ENCODE measurements around the gene PTK7. TPM values are rescaled to one million over a fixed set of nuclear protein-coding genes. Genes with fewer than 3 reads are reported as not detected.

PTK7 gene
- total and polyA plus RNA-seq, 2 of the 8 experiments (the other 6 are each of a cell fraction or from before 2014, with no cell fraction given) = 110 to 138 TPM

DNA sequence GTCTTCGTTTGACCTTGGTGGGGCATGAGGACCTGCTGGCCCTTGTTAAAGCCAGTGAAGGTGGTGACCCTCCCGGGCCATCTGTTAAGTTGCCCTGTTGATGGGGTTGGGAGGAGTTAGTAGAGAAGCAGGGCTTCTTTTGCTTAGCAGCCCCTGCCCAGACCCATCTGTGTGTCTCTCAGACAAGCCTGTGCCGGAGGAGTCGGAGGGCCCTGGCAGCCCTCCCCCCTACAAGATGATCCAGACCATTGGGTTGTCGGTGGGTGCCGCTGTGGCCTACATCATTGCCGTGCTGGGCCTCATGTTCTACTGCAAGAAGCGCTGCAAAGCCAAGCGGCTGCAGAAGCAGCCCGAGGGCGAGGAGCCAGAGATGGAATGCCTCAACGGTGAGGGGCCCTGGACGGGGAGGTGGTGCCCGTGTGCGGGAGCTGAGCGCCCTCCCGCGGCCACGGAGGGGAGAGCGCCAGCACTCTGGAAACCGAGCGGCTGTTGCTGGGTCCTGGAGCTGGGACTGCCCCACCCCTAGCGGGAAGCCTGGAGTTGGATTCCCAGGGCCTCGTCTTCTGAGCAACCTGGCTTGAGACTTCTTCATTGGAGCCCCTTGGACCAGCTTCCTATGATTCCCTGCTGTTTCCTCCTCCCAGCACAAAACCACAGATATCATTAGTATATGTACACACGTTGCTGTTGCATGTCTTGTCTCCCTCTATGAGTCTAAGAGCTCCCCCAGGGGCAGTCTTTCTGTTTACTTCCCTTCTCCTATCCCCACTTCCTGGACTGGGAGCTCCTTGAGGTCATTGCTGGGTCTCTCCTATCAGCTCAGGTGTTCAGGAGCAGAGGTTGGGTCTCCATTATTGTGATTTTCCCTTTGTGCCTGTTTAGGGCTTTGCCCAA lies 67.4 kb downstream of the PTK7 start:
- Histone ChIP-seq H2BK20ac (ENCODE audit: low read length) (no peak overlapping the region), H3K23ac (ENCODE audit: insufficient read length) (no peak overlapping the region), H2BK5ac (ENCODE audit: low read depth, low read length) (no peak overlapping the region), H2AK5ac (ENCODE audit: low read depth, low read length) (no peak overlapping the region), H4K20me1 (replicated peaks in 1 of 2; ENCODE audit: control insufficient read depth in 1 of 2, insufficient read depth in 2 of 2, low read length in 2 of 2) (no peaks in the 10 kb centered on the region), H3K27me3 (replicated peaks in 1 of 4; ENCODE audit: control insufficient read depth in 3 of 4, extremely low read depth in 1 of 4, insufficient read depth in 3 of 4, low read length in 3 of 4) (no peaks in the 10 kb centered on the region), H3K9me3 (ENCODE audit: insufficient read depth in 2 of 2, low read depth in 1 of 2, low read length in 1 of 2) (no peaks in the 10 kb centered on the region), H3K9ac (replicated peaks in 1 of 4; ENCODE audit: extremely low read depth in 1 of 4, low read depth in 3 of 4, low read length in 3 of 4) (peak overlapping the region in 2 of 4 experiments; percentile 4 to 8; a peak in 1 of 7 replicates), H3K4me2 (ENCODE audit: insufficient read depth in 1 of 2, low read depth in 2 of 2, low read length in 2 of 2) (peak overlapping the region in 1 of 2 experiments; percentile 14; a peak in 2 of 4 replicates), H3K4me1 (replicated peaks in 1 of 4; ENCODE audit: control insufficient read depth in 3 of 4, insufficient read depth in 4 of 4, low read length in 3 of 4) (peaks cover 0 to 6% (median 3%) of the 10 kb centered on the region in 4 experiments; a peak in 3 of 7 replicates), H3K23me2 (ENCODE audit: low read depth, low read length) (no peaks in the 10 kb centered on the region), H3K18ac (ENCODE audit: extremely low read depth, low read length) (peak overlapping the region; percentile 28; the same call in 1 of the 2 replicates), H2BK120ac (replicated peaks; ENCODE audit: low read depth, low read length) (no peak overlapping the region), H3K14ac (ENCODE audit: insufficient read length) (no peak overlapping the region), H3K4ac (replicated peaks; ENCODE audit: insufficient read length, low read depth, low read length) (peak overlapping the region; percentile 34), H3K56ac (replicated peaks; ENCODE audit: insufficient read length, low read depth, low read length) (peak overlapping the region; percentile 47), H4K91ac (replicated peaks; ENCODE audit: insufficient read length, low read length) (no peak overlapping the region), H4K5ac (ENCODE audit: insufficient read length, low read depth, low read length) (no peak overlapping the region), H2AFZ (ENCODE audit: low read length) (no peak overlapping the region), H3K27ac (ENCODE audit: low read depth, low read length) (no peak overlapping the region), H3K4me3 (ENCODE audit: extremely low read depth in 1 of 4, insufficient read depth in 2 of 4, low read depth in 3 of 4, low read length in 4 of 4) (no peak overlapping the region; a peak in 1 of 8 replicates), H3K79me1 (ENCODE audit: low read depth, low read length) (no peaks in the 10 kb centered on the region), H3K79me2 (ENCODE audit: control insufficient read depth in 1 of 2, insufficient read depth in 2 of 2, low read length in 2 of 2) (no peaks in the 10 kb centered on the region), H3K36me3 (ENCODE audit: control insufficient read depth in 2 of 4, insufficient read depth in 4 of 4, low read length in 3 of 4) (peaks cover 6 to 15% (median 6%) of the 10 kb centered on the region in 4 experiments; a peak in 5 of 8 replicates), H4K8ac (ENCODE audit: extremely low read depth, insufficient read depth, low read length) (peak overlapping the region; percentile 75), H2BK15ac (ENCODE audit: low read length) (no peak overlapping the region), H2BK12ac (ENCODE audit: low read depth, low read length) (no peak overlapping the region)
- FAIRE-seq (no peak), DNase-seq (ENCODE audit: low read depth in 1 of 2, low spot score in 2 of 2) (peak; percentile 89 to 96)
- WGBS, 2 experiments (ENCODE audit: extremely low coverage in 1 of 2, insufficient coverage in 1 of 2, insufficient read length in 1 of 2, insufficient replicate concordance in 2 of 2, low coverage in 1 of 2, low lambda C conversion rate in 2 of 2, missing lambda C conversion rate in 1 of 2) = 21% methylated on average over 25 of the region's 25 CpGs; no CpG with 5 or more reads in 1 of the 2 experiments
- ChIA-PET CTCF (ENCODE audit: partially characterized antibody) (interaction anchor here (0.6 to 4.3 kb wide), 58 partner anchors 9 to 295 kb away, joined by 3 to 40 read pairs (median 6); partner anchors contain the start of genes CUL7, KLC4, KLHDC3 and MEA1), POLR2A (ENCODE audit: partially characterized antibody) (interaction anchor here (0.7 to 3.6 kb wide), 19 partner anchors 12 to 206 kb away, joined by 3 to 30 read pairs (median 4); partner anchors contain the start of genes CUL7, CUL9, KLC4 and MRPL2)
